Rectal smooth muscle tissue (tissue), 1 donor: ENCODE measurements around the gene TNFAIP8L2.
A peak's percentile ranks its signal among the peaks of the same experiment; 100 is the strongest.
"Not testable (repeated sequence)": the region's sequence is repeated elsewhere in the genome, so short reads cannot be mapped to it uniquely, and the experiment has no call there.

Source experiments
- H3K27ac ChIP-seq: one replicate; pipeline ENCODE4 v1.7.0; 2013; ENCODE audit warnings: low read depth, low read length, inconsistent platforms
- H3K27me3 ChIP-seq: one replicate; pipeline ENCODE4 v1.7.0; 2013; ENCODE audit warnings: low read length; ENCODE audit not compliant: control insufficient read depth, insufficient read depth
- H3K36me3 ChIP-seq: one replicate; pipeline ENCODE4 v1.7.0; 2013; ENCODE audit warnings: low read length; ENCODE audit not compliant: control insufficient read depth, insufficient read depth
- H3K4me1 ChIP-seq: one replicate; pipeline ENCODE4 v1.7.0; 2013; ENCODE audit warnings: low read length; ENCODE audit not compliant: control insufficient read depth, insufficient read depth
- H3K4me3 ChIP-seq: one replicate; pipeline ENCODE4 v1.7.0; 2013; ENCODE audit warnings: low read length
- H3K9ac ChIP-seq: one replicate; pipeline ENCODE4 v1.7.0; 2013; ENCODE audit warnings: low read length

The TNFAIP8L2 gene

DNA sequence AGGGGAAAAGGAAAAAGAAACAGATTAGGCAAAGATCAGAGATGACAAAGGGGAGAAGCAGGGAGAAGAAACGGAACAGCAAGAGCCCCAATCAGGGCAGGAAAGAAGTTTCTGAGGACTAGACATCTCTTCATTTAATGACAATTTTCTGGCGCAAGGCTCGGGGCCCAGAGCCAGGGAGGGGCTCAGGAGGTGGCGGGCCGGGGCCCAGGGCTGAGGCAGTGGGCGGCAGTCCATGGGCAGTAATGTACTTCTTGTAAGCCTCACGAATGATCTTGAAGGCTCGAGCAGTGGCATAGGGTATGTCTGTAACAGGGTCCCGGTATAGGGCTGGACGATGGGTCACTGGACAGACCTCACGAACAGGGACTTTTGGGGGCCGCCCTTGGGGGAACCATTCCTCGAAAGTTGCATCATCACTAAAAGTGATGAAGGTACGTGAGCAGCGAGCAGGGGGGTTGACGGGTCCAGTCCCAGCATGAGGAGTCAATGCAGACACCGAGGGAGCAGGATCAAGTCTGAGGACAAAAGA is 20.1 kb downstream of the TNFAIP8L2 start:
- Histone ChIP-seq H3K36me3 (peaks cover 24% of the 10 kb centered on the region), H3K27me3 (no peaks in the 10 kb centered on the region), H3K9ac (no peak overlapping the region), H3K27ac (no peak overlapping the region), H3K4me3 (no peak overlapping the region), H3K4me1 (no peaks in the 10 kb centered on the region)

DNA sequence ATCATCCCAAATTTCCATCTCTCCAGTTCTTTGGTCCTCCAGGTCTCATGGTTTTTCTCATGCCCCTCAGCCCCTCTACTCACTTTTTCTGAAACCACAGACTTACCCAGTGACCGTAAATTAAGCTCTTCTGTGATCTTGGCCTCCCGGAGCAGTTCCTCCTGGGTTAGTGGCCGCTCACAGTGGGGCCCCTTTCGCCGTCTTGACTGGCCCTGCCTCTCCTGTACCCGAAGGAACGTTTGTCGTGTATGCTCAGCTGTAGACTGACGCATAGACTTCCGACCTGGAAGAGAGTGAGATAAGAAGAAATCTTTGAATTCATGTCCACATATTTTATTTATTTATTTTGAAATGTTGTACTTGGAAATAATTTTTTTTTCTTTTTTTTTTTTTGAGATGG is 27.8 kb downstream of the TNFAIP8L2 start:
- Histone ChIP-seq H3K27ac (no peak overlapping the region), H3K9ac (no peak overlapping the region), H3K27me3 (no peaks in the 10 kb centered on the region), H3K4me1 (peaks cover 6% of the 10 kb centered on the region), H3K36me3 (peaks cover 22% of the 10 kb centered on the region), H3K4me3 (no peak overlapping the region)

DNA sequence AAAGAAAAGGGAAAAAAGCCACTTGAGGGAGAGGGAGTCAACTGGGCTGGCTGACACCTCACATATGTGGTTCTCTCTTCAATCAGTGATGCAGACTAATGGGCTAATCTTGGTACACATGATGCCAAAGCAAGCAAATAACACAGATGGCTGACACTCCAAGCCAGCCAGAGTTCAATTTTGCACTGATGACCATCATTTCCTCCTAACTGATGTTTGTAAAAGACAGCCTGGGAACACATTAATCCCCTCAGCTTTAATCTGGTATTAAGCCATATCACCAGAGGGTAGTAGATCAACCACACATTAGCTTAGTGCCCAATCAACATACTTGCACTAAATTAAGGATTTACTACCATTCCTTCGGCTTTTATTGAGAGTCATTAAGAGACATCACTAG is 30.8 kb downstream of the TNFAIP8L2 start:
- Histone ChIP-seq H3K27me3 (no peaks in the 10 kb centered on the region), H3K4me3 (no peak overlapping the region), H3K27ac (no peak overlapping the region), H3K4me1 (peaks cover 8% of the 10 kb centered on the region), H3K9ac (no peak overlapping the region), H3K36me3 (peaks cover 13% of the 10 kb centered on the region)

DNA sequence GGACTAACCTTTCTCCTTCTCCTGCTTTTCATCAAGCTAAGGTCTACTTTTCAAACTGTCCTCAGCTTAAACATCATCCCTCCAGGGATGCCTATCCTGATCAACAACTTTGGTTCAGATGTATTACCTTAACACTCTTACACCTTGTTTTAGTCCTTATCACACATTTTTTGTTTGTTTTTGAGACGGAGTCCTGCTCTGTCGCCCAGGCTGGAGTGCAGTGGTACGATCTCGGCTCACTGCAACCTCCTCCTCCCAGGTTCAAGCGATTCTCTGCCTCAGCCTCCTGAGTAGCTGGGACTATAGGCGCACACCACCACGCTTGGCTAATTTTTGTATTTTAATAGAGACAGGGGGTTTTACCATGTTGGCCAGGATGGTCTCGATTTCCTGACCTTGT is 32.2 kb downstream of the TNFAIP8L2 start:
- not testable (repeated sequence) for H3K9ac ChIP-seq
- peak overlapping the region; percentile 90 for H3K4me3 ChIP-seq

DNA sequence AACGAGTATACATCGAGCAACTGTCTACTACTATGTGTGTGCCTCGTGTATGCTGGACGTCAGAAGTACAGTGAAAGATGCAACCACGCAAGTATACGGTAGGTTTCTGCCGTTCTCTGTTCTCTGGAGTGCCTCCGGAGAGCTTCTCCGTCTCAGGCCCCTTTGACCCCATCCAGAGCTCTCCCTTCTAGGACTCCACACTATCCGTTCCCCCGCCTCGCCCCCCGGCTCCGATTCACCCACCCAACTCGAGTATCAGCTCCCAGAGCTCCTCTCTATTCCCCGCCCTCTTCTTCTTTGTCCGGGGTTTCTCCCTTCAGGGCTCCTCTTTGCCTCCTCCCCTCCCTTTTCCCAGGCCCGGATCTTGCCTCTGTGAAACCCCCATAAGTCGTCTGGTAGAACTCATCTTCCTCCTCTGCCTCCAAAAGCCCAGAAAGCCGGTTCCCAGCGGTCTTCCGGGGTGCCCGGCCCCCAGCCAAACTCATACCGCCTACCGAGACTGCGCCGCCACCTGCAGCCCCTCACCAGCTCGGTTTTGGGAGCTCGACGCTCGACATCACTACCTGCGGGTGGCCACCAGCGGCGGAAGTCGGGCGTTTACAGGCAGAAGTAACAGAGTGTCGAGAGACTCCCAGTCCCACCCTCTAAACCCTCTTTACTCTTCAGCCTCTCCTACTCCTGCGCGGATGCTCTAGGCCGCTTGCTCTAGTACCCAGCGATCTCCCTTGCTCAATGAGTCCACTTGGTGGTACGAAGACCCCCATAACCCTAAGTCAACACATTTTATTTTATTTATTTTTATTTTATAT is 33.4 kb downstream of the TNFAIP8L2 start, which contains the start of gene VPS72:
Gene VPS72 (minus strand): TSS at position 561 of the 809 bp plus-strand sequence. CDS start 76 bp downstream, at position 485.
- Histone ChIP-seq H3K27me3 (no peaks in the 10 kb centered on the region), H3K4me1 (peaks cover 8% of the 10 kb centered on the region), H3K36me3 (peaks cover 7% of the 10 kb centered on the region), H3K4me3 (peak within 1 kb of the TSS; percentile 90), H3K27ac (peak within 1 kb of the TSS; percentile 76), H3K9ac (peak within 1 kb of the TSS; percentile 50)

More for the DNA sequence above, 32.2 kb downstream of the TNFAIP8L2 start:
- H3K27ac ChIP-seq, H3K27me3 ChIP-seq, H3K4me1 ChIP-seq: not testable (repeated sequence)
- peaks cover 11% of the 10 kb centered on the region for H3K36me3 ChIP-seq

DNA sequence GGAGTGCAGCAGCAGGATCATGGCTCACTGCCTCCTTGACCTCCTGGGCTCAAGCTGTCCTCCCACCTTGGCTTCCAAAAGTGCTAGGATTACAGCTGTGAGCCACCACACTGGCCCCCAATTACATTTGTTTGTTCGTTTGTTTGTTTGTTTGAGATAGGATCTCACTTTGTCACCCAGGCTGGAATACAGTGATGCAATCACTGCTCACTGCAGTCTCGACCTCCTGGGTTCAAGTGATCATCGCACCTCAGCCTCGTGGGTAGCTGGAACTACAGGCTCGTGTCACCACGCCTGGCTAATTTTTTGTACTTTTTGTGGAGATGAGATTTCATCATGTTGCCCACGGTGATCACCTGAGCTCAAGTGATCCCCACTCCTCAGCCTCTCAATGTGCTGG is 35.6 kb downstream of the TNFAIP8L2 start:
- Histone ChIP-seq H3K36me3 (no peaks in the 10 kb centered on the region), H3K27me3 (no peaks in the 10 kb centered on the region), H3K4me1 (peaks cover 8% of the 10 kb centered on the region), H3K9ac (no peak overlapping the region), H3K27ac (no peak overlapping the region), H3K4me3 (no peak overlapping the region)

DNA sequence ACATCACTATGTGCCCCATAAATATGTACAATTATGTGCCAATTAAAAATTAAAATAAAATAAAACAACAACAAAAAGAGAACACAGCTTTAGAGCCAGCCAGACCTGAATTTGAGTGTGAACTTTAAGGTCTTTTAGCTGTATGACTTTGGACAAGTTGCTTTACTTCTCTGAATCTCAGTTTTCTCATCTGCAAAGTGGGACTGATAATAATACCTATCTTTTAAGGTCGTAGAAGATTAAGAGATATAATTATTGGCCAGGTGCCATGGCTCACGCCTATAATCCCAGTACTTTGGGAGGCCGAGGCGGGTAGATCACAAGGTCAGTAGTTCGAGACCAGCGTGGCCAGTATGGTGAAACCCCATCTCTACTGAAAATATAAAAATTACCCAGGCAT is 36.9 kb downstream of the TNFAIP8L2 start:
- H3K36me3 ChIP-seq, result no peaks in the 10 kb centered on the region
- no peaks in the 10 kb centered on the region for H3K27me3 ChIP-seq
- no peak overlapping the region for H3K9ac ChIP-seq
- no peak overlapping the region for H3K4me3 ChIP-seq
- peaks cover 12% of the 10 kb centered on the region for H3K4me1 ChIP-seq
- H3K27ac ChIP-seq, result no peak overlapping the region

DNA sequence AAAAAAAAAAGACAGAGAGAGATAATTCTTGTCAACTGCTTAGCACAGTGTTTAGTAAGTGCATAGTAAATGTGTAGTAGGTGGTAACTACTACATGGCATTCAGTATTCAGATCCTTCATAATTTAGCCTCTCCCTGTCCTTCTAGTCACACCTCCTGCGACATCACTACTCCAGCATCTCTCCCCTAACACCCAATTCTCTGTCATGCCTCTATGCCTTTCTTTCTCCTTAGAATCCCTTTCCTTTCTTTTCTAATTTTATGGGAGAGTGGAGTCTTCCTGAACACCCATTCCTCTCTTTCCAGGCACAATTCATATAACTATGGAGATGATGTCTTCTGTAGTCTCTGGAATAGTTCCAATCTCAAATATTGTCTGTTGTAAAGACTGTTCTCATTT is 37.4 kb downstream of the TNFAIP8L2 start:
- Histone ChIP-seq H3K27me3 (no peaks in the 10 kb centered on the region), H3K4me3 (no peak overlapping the region), H3K27ac (no peak overlapping the region), H3K9ac (no peak overlapping the region), H3K36me3 (no peaks in the 10 kb centered on the region), H3K4me1 (peaks cover 10% of the 10 kb centered on the region)

DNA sequence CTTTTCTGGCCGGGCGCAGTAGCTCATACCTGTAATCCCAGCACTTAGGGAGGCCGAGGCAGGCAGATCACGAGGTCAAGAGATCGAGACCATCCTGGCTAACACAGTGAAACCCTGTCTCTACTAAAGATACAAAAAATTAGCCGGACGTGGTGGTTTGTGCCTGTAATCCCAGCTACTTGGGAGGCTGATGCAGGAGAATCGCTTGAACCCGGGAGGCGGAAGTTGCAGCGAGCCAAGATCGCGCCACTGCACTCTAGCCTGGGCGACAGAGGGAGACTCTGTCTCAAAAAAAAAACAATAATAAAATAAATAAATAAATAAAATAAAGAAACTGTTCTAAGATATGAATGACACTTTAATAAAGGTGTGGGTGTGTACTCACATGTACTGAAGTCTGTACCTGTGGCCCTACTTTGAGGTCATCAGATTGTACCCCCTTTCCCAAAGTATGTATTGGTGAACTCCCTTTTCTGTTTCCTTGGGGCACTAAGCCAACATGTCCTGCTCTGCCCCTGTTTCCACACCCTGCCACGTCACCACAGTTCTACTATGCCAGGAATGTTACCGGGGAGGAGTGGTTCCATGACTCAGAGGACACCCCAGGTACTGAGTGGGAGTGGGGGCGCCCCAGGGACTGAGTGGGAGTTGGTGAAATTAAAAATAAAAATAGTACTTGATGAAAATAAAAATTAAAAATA is 38.6 kb downstream of the TNFAIP8L2 start:
- not testable (repeated sequence) for H3K4me3 ChIP-seq, H3K36me3 ChIP-seq, H3K9ac ChIP-seq, H3K4me1 ChIP-seq, H3K27me3 ChIP-seq, H3K27ac ChIP-seq

DNA sequence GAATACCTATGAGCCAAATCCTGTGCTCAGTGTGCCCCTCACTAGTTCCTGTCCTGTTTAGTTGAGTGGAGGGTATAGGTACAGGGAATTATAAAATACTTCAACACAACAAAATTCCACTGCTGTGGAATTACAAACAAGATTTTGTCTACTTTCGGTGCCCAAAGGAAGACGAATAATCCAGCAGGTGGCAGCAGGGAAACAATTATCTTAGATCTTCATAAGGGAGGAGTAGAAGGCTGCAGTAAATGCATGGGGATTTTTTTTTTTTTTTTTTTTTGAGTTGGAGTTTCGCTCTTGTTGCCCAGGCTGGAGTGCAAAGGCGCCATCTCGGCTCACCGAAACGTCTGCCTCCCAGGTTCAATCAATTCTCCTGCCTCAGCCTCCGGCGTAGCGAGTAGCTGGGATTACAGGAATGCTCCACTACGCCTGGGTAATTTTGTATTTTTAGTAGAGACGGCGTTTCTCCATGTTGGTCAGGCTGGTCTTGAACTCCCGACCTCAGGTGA is 39.9 kb downstream of the TNFAIP8L2 start:
- no peaks in the 10 kb centered on the region for H3K27me3 ChIP-seq
- H3K4me3 ChIP-seq, result peak overlapping the region; percentile 52
- H3K4me1 ChIP-seq, result peaks cover 5% of the 10 kb centered on the region
- no peak overlapping the region for H3K27ac ChIP-seq
- no peak overlapping the region for H3K9ac ChIP-seq
- H3K36me3 ChIP-seq, result no peaks in the 10 kb centered on the region

DNA sequence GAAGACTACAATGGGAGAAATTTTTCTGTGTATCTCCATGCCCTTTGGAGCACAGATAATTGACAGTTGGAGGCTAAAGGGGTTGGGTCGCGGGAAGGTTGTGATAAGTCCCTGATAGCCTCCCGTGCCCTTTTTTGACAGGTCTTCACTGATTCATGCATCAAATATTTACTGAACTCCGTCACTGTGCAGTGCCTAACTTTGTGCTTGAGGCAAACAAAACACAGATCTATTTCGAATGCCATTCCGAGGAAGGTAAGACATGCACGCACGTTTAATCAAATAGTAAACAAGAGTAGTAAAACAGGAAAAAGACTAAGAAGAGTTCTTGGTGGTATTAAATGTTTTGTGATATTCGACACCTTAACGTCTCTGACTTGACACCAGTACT is 41.4 kb downstream of the TNFAIP8L2 start:
- no peaks in the 10 kb centered on the region for H3K36me3 ChIP-seq
- peak overlapping the region; percentile 82 for H3K27ac ChIP-seq
- no peaks in the 10 kb centered on the region for H3K27me3 ChIP-seq
- H3K4me1 ChIP-seq, result peaks cover 5% of the 10 kb centered on the region
- no peak overlapping the region for H3K9ac ChIP-seq
- H3K4me3 ChIP-seq, result peak overlapping the region; percentile 88

DNA sequence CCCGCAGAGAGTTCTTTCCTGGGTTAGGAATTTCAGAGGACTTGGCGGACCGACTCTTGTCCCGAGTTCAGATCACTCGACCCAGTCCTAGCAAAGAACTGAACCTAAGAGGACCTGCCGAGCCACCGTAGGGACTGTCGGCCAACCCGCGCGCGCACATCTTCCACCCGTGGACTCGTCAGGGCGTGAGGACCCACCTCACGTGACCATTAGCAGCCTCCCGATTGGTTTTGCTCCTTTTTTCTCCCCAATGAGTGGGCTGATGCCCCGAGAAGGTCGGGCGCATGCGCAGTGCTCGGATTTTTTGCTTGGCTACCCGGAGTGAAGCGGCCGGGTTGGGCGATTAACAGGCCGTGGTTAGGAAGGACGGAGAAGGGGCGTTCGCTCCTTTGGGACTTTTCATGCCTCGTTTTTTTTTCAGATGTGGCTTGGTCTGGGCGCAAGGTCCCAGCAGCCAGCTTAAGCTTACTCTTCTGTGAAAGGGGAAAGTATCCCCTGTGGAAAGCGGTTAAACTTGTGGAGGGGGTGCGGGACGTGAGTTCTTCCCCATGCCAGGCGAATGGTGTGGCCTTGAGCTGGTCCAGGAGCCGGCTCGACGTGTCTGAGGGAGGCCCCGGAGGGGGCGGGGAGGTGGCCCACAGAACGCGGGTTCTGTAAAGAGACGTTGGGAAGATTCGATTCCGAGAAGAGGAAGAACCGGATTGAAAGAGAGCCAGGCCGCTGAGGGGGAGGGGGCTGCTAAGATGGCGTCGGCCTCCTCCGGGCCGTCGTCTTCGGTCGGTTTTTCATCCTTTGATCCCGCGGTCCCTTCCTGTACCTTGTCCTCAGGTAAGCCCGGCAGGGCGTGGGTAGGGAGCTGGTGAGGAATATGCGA is 42.0 kb downstream of the TNFAIP8L2 start, which contains the start of gene PIP5K1A:
Gene PIP5K1A (plus strand): TSS at position 299 of the 874 bp plus-strand sequence. CDS start 445 bp downstream, at position 744.
- Histone ChIP-seq H3K27ac (peak within 1 kb of the TSS; percentile 89), H3K36me3 (no peaks in the 10 kb centered on the region), H3K4me3 (peak within 1 kb of the TSS; percentile 88), H3K27me3 (no peaks in the 10 kb centered on the region), H3K4me1 (peaks cover 5% of the 10 kb centered on the region), H3K9ac (peak within 1 kb of the TSS; percentile 43)
